GM19395 (cell line): Measurements from ENCODE around the gene PPIL1.

ENCODE experiments used
- ATAC-seq: cut with Tn5 transposase; IDR thresholded peaks from one replicate; pipeline ENCODE4 v1.9.1; 2021; ENCODE audit warnings: mild to moderate bottlenecking, moderate library complexity; ENCODE audit not compliant: unreplicated experiment

Gene PPIL1

GRCh38 chr6:36856277-36856676, 18.3 kb downstream of the PPIL1 start:
- no peak for ATAC-seq

DNA sequence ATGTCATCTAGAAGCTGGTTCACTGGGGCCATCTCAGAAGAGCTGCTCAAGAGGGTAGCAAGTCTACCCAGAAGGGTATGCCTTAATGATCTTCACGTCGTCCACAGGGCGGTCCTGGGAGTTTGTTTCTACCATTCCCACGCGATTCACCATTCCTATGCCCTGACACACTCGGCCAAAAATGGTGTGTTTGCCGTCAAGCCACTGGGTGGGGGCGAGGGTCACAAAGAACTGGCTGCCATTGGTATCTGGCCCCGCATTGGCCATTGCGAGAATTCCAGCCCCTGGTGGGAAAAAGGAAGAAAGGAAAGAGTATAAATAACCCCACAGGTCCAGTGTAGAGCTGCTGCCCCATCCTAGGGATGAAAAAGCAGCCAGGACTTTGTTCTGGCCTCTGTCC, 18.9 kb downstream of the PPIL1 start:
- ATAC-seq: no peak

DNA sequence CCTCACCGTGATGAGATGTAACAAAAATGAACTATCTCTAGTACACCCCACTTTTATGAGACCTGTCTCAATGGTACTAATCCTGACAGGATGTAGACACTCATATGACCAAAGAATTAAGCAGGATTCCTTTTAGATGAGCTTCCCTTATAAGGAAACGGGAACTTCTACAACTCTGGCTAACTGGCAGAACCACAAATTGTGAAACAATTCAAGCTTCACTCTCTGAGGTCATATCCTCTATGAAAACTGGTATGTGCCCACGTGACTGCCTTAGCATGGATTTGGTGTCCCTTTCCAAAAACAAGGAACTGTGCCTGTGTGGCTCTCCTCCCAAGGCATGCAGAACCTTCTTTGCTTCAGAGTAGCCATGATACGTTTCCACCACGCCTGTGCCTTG, 21.3 kb downstream of the PPIL1 start:
- ATAC-seq: no peak

DNA sequence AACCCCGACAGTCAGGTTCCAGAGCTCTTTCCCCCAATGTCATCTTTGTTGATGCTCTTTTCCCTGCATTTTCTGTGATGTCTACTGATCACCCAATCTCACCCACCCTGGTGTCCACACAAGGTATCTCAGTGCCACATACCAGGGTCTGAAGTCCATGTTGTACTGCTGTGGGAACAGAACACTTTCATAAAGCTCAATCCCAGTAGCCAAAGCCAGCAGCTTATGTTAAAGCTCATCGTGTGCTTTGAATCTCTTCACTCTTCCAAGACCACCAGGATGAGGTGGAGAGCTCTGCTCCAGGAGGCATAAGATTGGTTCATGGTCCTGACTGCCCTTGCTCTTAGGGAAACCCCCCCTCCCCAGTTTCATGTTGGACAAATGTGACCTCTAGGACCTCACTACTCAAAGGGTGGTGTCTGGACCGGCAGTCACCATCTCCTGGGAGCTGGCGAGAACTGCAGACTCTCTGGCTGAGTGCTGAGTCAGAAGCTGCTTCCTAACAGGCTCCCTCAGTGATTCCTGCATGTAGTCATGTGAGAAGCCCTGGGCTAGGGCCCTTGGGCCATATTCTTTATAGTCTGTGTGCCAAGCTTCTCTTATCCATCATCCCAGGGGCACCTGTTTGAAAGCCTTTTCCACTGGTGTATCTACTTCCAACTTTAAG, 22.0 kb downstream of the PPIL1 start:
- ATAC-seq: no peak

GRCh38 chr6:36851626-36852025, 23.0 kb downstream of the PPIL1 start:
- no peak for ATAC-seq

GRCh38 chr6:36851149-36851614, 23.4 kb downstream of the PPIL1 start:
- no peak for ATAC-seq

GRCh38 chr6:36850021-36850420, 24.6 kb downstream of the PPIL1 start:
- no peak for ATAC-seq

- ATAC-seq: no peak
These were observed 25.8 kb downstream of the PPIL1 start for GRCh38 chr6:36848658-36849441.

DNA sequence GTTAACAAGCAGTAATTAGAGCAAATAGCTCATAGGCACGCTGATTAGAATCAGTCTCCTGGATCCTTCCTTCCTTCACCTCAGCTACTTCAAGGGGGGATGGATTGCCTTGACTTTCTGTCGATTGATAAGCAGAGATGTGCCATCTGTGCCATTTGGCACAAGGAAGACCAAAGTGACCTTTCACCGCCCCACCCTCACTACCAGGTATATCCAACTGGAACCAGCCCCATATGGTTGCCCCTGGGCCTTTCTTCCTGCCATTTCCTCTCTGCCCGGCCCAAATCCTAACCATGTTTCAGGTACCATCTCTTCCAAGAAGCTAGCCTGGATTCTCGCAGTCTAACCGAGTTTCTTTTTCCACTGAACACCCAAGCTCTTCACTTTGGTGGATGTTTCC, 26.6 kb downstream of the PPIL1 start:
- ATAC-seq: no peak

DNA sequence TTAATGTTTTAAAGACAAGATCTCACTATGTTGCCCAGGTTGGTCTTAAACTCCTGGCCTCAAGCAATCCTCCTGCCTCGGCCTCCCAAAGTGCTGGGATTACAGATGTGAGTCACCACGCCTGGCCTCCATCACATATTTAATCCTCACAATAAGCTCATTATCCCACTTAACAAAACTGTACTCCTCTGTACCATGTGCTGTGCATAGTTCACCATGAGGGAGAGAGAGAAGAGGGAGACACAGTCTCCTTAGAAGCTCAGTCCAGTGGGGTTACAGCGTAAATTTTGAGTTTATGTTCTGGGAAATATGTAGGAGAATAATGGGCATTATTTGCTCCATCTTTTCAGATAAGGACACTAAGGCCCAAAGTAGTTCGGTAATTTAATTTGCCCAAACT, 27.5 kb downstream of the PPIL1 start:
- no peak for ATAC-seq

DNA sequence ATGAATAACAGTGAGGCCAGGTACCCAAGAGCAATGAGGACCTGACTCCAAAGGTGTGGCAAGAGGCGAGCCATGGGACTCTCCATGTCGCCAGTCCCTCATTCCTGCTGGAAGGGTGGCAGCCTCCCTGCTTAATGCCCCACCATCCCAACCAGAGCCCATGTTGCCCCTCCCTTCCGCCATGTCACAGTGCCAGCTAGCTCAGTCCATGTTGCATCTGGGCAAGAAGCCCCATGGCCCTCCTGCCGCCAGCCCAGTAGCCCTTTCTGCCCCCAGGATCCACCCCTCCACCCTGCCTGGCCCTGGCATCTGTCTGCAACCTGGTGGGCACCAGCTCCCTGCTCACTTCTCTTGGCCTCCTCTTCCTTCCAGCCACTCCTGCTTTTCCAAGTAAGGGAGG, 29.4 kb downstream of the PPIL1 start:
- no peak for ATAC-seq

DNA sequence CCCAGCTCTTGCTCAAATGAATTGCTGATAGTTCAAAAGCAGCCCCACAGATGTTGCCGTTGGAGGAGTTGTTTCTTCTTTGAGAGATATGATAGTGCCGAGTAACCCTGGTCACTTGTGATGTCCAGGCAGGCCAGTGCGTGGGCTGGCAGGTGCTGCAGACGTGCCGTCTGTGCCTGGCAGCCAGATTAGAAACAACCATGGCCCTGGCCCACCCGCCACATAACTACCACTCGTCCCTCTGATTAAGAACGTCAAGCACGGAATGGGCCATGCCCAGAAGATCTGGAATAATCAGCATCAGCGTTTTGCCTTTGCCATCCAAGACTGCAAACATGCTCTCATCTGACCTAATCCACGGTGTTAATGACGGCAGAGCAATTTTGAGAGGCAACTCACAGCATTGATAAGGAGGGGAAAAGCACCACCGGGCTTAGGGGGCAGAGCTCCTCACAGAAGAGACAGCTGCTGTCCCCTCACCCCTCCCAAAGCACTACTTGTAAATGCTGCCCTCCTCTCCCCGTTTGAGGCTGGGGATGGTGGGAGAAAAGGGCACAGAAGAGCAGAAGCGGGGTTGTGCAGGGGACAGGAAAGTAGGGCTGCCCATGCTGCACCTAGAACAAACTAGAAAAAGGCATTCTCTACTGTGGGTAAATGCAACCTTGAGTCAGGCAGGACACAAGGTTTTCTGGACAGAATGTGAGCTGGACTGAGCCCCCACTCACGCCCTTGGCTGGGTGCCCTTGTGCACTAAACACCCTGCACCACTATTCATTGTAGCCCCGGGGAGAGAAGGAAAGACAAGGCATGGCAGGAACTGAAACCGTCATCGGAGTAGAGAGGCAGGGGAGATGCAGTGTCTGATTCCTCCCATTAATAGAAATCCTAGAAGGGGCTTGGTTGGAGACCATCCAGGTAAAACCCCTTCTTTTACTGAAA, 30.1 kb downstream of the PPIL1 start:
- ATAC-seq: no peak

GRCh38 chr6:36843170-36843569, 31.4 kb downstream of the PPIL1 start:
- ATAC-seq: no peak

DNA sequence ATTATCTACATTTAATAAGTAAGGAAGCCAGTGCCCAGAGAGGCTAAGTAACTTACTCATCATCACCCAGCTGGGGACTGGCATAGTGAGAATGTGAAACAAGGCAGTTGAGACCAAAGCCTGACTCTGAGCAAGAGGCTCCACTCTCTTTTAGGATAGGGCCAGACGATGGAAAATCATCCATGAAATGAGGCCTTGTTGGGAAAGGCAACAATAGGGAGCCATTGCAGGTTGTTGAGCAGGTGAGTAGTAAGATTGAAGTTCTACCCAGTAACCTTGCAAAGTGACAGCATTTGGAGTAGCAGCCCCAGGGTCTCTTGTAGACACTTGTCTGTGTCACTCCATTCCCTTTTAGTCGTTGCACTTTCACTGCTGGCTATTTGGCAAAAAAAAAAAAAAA, 32.8 kb downstream of the PPIL1 start:
- no peak for ATAC-seq

GRCh38 chr6:36840432-36841403, 33.9 kb downstream of the PPIL1 start:
- no peak for ATAC-seq

DNA sequence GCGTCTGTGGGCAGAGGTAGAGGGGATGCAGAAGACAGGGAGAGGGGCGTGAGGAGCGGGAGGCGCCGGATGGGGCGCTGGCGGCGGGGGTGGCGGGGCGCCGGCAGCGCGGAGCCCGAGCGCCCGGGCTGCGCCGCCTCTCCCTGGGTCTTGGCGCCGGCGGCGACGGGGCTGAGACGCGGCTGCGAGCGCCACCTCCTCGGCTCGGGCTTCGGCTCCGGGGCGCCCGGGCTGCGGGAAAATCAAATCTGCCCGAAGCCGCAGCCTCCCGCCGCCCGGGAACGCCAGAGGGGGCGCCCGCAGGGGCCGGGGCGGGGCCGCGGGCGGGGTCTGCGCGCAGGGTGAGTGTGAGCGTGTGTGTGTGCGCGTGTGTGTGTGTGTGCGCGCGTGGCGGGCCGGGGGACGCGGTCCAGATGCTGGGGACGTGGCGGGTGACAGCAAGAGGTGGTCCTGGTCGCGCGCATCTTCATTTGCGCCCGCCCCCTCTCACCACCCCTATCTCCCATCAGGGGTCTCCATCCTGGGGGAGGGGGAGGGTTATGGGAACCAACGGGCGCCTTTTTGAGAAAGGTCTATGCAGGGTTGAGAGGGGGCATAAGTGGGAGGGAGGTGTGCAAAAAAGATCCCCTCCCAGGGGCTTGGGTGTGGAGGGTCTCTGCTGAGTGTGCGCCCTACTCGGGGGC, 34.7 kb downstream of the PPIL1 start:
- ATAC-seq: no peak

GRCh38 chr6:36838896-36839748, 35.5 kb downstream of the PPIL1 start, which contains the start of gene CPNE5:
CPNE5 (minus strand) TSS chr6:36839444; CDS start chr6:36839377, 67 bp downstream.
- ATAC-seq: no peak

- ATAC-seq: no peak
These were observed 36.9 kb downstream of the PPIL1 start for GRCh38 chr6:36837686-36838085.

DNA sequence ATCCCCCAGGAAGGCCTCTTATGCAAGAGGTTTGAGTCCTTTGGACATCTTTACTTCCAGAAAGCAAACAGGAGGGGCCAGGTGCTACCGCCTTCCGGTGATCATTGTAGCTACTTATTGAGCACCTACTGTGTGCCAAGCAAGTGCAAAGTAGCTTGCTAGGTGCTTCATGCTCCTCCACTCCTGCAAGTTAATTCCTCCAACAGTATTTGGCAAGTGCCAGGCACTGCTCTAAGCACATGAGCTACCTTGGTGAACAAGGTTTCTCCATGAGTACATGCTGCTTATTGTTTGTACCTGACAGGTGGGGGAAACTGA, 37.6 kb downstream of the PPIL1 start:
- no peak for ATAC-seq
